ENCODE measurements around the gene CD69.
A peak's percentile ranks its signal among the peaks of the same experiment; 100 is the strongest.
"Not testable (repeated sequence)": the region's sequence is repeated elsewhere in the genome, so short reads cannot be mapped to it uniquely, and the experiment has no call there.

Gene CD69

GRCh38 chr12:9751204-9752144 is 9.2 kb downstream of the CD69 start:
- DNase-seq (ENCODE audit: low spot score): peak; percentile 63
- peak; percentile 46 for FAIRE-seq

DNA sequence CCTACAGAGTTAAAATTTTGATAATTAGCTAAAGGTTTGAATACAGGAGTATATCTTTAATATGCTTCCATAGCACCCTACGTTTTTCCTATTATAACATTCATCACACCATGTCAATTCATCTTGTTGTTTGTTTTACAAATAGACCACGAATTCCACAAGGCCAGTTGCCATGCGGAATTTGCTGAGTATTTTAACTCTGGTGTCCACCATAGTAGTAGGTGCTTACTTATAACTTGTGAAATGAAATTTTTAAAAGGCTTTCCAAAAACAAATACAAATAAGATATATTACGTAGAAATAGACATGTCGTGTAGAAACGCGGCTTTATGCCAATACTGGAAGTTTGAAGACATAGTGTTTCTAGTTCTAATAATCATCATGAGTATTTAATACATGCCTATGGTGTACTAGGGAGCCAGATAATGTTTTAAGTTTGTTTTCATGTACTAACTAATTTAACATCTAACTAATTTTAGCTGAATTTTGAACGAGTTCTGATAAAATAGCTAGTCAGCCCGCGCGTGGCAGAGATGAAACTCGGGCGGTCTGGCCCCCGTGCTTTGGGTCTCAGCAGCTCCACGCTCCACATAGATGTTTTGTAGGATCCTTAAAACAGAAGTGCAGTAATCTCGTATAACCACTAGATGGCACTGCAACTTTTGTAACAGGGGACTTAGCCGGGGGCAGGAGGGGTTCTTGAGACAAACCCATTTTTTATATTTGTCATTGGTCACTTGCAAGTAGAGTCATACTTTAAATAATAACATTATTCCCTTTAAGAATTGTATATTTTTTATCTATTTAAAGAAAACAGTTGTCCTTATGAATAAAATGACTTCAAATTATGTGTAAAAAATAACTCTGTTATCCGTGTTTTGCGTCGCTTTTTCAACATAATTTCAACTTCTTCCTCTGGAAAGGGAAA is 10.2 kb downstream of the CD69 start:
- DNase-seq (ENCODE audit: low spot score) (peak; percentile 78), FAIRE-seq (peak; percentile 90)

DNA sequence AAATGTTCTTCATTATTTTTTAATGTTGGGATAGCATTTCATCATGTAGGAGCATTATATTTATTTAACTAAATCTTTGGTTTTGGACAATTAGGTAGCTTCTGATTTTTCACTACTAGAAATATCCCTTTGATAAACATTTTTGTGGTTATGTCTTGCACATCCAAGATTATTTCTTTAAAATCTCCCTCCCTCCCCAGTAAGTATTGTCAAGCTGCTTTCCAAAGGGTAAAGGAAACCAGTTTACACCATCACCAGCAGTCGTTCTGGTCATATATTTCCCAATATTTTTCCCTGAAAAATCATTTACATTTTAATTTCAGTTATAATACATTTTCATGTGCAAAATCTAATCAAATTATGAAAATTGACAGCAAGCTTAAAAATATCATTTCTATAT is 11.1 kb downstream of the CD69 start:
- FAIRE-seq (no peak), DNase-seq (ENCODE audit: low spot score) (no peak)

- FAIRE-seq (no peak), DNase-seq (ENCODE audit: low spot score) (no peak)
These were observed 15.5 kb downstream of the CD69 start for GRCh38 chr12:9745199-9745598.

- DNase-seq (ENCODE audit: low spot score): no peak
- no peak for FAIRE-seq
These were observed 18.0 kb downstream of the CD69 start for GRCh38 chr12:9742661-9743060.

DNA sequence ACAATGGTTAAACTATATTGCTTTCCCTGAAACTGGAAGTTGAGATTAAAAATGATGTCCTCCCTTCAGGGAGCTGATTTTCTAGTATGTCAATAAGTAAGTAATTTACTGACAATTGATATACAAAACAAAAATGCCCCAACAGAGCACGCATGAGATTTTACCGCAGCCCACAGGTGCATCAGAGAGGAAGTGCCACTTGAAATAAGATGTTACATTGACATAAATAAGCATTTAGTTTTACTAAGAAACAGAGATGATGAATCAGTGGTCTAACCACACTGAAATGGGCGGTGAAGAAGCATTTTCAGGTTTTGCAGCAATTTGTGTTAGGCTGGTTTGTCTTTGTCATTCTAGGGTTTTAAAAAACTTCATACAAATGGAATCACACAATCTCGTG is 19.0 kb downstream of the CD69 start:
- FAIRE-seq (no peak), DNase-seq (ENCODE audit: low spot score) (no peak)

- peak; percentile 50 for FAIRE-seq
These were observed 20.5 kb downstream of the CD69 start for GRCh38 chr12:9740106-9740750.

GRCh38 chr12:9739404-9740105 is 21.1 kb downstream of the CD69 start:
- FAIRE-seq; DNase-seq (ENCODE audit: low spot score): not testable (repeated sequence)

More at GRCh38 chr12:9740106-9740750, 20.5 kb downstream of the CD69 start:
- no peak for DNase-seq (ENCODE audit: low spot score)

DNA sequence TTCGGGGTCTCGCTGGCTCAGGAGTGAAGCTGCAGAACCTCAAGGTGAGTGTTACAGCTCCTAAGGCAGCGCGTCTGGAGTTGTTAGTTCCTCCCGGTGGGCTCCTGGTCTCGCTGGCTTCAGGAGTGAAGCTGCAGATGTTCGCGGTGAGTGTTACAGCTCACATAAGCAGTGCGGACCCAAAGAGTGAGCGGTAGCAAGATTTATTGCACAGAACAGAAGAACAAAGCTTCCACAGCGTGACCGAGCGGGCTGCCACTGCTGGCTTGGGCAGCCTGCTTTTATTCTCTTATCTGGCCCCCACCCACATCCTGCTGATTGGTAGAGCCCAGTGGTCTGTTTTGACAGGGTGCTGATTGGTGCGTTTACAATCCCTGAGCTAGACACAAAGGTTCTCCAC is 21.8 kb downstream of the CD69 start:
- not testable (repeated sequence) for FAIRE-seq; DNase-seq (ENCODE audit: low spot score)

GRCh38 chr12:9736936-9737705 is 23.6 kb downstream of the CD69 start:
- no peak for DNase-seq (ENCODE audit: low spot score)
- peak; percentile 13 for FAIRE-seq

GRCh38 chr12:9735601-9736000 is 25.1 kb downstream of the CD69 start:
- no peak for DNase-seq (ENCODE audit: low spot score)
- no peak for FAIRE-seq

- no peak for FAIRE-seq
- DNase-seq (ENCODE audit: low spot score): no peak
These were observed 27.7 kb downstream of the CD69 start, which contains the start of gene CLECL1 for GRCh38 chr12:9732921-9733461. Gene CLECL1 (minus strand): TSS chr12:9733097.

DNA sequence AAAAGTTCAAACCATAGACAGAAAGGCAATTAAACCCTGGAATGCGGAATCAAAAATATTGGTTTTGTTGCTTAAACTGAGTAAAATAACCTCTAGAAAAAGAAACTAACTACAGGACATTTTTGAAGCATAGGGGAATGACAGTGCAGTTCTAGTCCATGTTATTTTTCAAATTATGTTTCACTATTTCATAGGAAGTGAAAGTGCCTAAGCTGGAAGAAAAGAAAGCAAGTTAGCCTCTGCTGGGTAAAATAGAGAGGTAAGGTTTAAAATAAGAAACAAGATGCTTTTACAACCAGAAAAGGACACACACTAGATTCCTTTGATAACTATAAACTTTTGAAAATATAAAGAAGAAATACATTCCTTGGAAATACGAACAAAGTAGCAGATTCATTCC is 28.9 kb downstream of the CD69 start:
- no peak for DNase-seq (ENCODE audit: low spot score)
- no peak for FAIRE-seq

- DNase-seq (ENCODE audit: low spot score) (no peak), FAIRE-seq (no peak)
These were observed 29.3 kb downstream of the CD69 start for GRCh38 chr12:9731393-9731792.

GRCh38 chr12:9730591-9730990 is 30.1 kb downstream of the CD69 start:
- peak; percentile 63 for FAIRE-seq
- no peak for DNase-seq (ENCODE audit: low spot score)

- FAIRE-seq (no peak), DNase-seq (ENCODE audit: low spot score) (no peak)
These were observed 30.7 kb downstream of the CD69 start for GRCh38 chr12:9730011-9730410.

DNA sequence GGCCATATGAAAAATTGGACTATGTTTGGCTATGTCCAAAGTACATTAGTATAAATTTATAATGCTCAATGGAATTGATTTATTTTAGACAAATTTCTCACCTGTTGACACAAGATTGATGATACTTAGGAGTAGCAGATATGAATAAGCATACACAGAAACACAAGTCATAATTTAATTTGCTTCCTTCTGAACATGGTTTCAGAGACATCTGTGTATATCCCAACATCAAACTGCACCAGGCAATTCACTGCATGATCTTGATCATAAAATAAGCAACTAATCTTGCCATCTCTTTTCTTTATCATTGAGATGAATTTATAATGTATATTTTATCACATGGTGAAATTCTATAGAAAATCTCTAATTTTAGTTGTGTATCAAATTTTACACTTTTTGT is 31.6 kb downstream of the CD69 start:
- no peak for FAIRE-seq
- no peak for DNase-seq (ENCODE audit: low spot score)

- FAIRE-seq: no peak
- no peak for DNase-seq (ENCODE audit: low spot score)
These were observed 32.9 kb downstream of the CD69 start for GRCh38 chr12:9727813-9728212.

GRCh38 chr12:9725213-9725870 is 35.4 kb downstream of the CD69 start:
- no peak for FAIRE-seq
- no peak for DNase-seq (ENCODE audit: low spot score)

Data from urothelium cell line (cell line).